HG03280 (cell line): Measurements from ENCODE around the gene SLC6A17.

Experiments
- ATAC-seq: cut with Tn5 transposase; IDR thresholded peaks from one replicate; pipeline ENCODE4 v1.9.1; 2021; ENCODE audit warnings: mild to moderate bottlenecking, moderate library complexity; ENCODE audit not compliant: unreplicated experiment

The SLC6A17 gene

DNA sequence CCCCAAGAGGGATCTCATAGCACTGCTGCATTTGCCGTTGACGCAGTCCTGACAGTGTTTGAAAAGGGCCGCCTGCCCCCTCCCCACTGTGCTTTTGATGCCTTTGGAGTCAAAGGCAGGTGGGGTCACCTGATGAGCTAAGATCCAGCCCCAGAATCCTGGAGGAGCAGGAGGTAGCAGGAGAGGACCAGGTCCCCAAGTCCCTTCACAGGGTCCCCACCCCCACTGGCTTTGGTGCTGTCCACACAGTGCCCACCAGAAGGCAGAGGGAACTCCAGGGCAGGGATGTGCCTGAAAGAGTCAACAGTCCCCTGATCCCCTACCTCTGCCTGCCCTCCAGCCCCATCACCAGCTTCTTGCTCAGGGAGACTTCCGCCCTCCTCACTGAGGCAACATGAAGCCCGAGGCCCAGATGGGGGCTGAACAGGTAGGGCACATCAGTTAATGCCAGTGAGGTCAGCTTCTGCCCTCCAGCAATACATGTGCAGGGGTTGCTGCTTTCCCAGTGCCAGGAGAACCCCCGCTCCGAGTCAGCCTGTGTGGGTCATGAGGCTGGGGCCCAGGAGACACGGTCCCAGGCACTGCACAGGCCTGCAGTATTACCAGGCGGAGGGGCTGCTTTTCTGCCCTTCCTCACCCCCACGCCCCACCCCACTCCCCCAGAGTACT is 51.0 kb downstream of the SLC6A17 start:
- no peak for ATAC-seq

GRCh38 chr1:110203021-110203661 is 52.8 kb downstream of the SLC6A17 start:
- ATAC-seq = no peak

GRCh38 chr1:110205156-110205555 is 54.9 kb downstream of the SLC6A17 start:
- ATAC-seq = no peak

- no peak for ATAC-seq
Measured at GRCh38 chr1:110205591-110206155, 55.4 kb downstream of the SLC6A17 start.

DNA sequence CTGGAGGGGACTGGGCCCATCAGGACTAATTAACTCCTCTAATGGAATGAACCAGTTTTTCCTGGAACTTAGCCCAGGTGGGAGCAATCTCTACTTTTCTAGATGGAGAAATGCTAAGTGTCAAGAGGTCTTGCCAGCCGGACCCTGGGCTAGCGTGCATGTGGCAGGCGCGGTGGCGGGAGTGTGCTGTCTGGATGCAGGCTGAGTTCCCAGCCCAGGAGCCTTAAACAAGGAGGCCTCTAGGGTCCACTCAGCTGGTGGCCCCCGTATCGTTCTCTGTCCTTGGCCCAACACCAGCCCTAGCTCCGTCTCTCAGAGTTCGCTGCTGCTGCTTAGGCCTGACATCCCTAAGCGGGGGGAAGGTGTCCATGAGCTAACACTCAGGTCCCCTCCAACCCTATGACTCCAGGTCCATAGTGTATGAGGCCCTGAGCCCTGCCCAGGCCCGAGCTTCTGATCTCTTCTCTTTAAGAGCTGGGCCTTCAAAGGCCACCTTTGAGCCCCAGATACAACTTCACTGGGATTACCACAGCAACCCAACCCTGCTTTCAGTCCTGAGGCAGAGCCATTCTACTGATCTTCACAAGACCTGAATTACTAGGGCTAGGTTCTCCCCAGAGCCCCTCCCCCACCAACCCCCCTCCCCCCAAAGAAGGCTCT is 56.1 kb downstream of the SLC6A17 start:
- no peak for ATAC-seq

DNA sequence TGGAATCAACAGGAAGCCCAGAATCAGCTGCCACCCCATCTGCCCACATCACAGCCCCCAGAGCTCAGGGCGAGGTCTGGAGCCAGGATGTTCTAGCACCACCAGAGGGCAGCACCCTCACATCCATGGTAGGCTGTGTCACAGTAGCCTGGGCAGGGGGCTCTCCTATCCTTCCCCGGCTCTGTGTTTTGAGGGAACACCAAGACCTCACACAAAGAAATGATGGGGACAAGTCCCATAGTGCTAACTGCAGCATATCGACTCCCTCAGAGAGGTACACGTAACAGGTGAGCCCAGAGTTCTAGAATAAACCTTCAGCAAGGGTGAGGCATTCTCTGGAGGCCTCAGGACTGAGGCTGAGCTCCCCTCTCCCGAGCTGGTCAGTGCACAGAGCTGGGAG is 57.5 kb downstream of the SLC6A17 start:
- no peak for ATAC-seq

GRCh38 chr1:110208916-110209645 is 58.8 kb downstream of the SLC6A17 start:
- no peak for ATAC-seq

DNA sequence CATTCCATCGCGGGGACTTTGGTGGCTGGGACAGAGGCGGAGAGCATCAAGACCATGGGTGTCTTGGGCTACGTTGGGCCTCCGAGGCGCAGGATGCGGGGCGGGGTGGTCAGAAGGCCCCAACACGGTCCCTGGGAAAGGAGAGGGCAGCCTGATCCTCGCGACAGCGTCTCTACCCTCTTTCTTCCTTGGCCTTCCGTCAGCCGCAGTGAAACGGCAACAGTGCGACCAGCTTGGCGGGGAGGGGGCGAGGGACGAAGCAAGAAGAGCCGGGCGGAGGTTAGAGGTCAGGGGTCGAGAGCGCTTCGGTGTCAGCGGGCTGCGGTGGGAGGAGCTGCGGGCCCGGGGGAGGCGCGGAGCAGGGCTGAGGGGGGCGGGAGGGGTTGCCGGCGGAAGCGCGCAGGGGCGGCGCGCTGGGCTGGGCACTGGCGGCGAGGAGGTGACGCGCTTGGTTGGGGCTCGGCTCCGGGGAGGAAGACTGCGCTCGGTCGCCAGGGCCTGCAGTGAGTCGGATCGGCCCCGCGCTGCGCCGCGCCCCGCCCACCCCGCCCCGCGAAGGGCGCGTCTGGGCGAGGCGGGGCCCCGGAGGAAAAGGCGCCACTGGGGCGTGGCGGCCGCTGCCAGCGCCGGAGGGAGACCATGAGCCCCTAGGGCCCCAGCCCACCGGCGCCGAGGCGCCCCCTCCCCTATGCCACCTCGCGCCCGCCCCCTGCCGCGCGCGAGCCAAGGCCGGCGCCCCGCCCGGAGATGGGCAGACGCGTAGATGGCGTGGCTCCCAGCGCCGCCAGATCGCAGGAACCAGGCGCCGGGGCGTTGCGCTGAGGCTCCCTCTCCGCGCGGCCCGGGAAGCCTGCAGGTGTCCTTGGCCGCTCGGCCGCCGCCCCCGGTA is 59.7 kb downstream of the SLC6A17 start, which contains the start of gene KCNC4:
KCNC4 (plus strand) TSS at position 600 of the 889 bp plus-strand sequence. CDS start 1,186 bp downstream, outside the sequence.
- ATAC-seq = peak; percentile 80

GRCh38 chr1:110210604-110211495 is 60.6 kb downstream of the SLC6A17 start:
- ATAC-seq = peak; percentile 27

GRCh38 chr1:110211496-110212168 is 61.3 kb downstream of the SLC6A17 start:
- no peak for ATAC-seq

GRCh38 chr1:110212169-110213142 is 62.2 kb downstream of the SLC6A17 start:
- no peak for ATAC-seq

DNA sequence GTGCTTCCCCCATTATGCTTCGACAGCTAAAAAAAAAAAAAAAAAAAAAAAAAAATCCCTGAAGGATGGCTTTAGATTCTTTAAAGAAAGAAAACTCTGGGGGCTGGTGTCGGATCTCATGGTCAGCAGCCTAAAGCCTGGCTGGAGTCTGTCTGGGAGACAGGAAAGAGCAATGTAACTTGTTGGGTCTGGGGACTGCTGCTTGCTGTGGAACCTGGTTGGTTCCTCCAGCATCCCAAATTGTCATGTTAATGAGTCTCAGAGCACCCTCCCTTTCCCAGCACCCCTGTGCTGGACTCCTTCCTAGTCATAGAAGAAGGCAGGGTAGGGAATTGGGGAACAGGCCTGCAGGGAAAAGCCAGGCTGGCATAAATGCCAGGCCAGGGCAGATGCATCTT is 62.8 kb downstream of the SLC6A17 start:
- ATAC-seq = no peak

DNA sequence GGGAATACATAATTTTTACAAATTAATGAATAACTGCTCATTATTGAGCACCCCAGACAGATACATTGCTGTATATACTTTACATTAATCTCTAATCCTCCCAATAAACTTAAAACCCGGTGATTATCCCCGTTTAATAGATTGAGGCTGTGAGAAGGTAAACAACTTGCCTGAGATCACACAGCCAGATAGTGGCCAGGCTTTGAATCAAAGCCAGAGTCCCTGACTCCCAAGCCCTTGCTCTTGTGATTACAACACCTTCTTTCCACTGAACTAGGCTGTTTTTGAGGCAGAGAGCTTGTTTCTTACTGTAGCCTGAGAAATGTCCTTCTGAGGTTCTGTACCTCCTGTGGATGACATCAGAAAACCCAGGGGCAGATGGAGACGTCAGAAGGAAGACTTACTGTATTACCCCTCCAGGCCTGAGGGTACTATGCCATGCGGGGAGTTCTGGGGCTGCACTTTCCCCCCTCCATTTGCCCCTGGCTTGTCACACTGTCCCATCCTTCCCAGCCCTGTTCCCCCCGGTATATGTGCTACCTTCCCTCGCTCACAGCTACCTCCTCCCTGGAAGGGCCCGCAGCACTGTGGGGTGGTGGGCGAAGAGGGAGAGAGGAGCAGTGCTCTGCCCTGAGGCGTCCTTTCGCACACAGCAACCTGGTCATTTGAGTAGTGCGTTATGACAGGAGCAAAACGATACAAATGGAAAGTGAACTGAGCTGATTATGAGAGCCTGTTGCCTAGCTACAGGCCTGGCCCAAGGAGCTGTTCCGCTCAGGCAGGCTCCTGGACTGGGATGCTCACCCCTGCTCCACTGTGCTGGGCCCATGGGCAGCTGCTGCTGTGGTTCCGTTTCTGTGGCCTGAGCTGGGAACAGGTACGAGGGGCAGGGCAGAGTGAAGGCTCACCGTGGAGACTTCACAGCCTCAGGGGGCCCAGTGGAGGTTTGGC is 64.4 kb downstream of the SLC6A17 start:
- ATAC-seq = no peak

GRCh38 chr1:110215621-110216515 is 65.6 kb downstream of the SLC6A17 start:
- no peak for ATAC-seq

- no peak for ATAC-seq
Measured at GRCh38 chr1:110216844-110217444, 66.7 kb downstream of the SLC6A17 start.
